ENCODE measurements around the gene RGL1. TPM values are rescaled to one million over a fixed set of nuclear protein-coding genes. Genes with fewer than 3 reads are reported as not detected.
A peak's percentile ranks its signal among the peaks of the same experiment; 100 is the strongest.

RGL1 gene
- total RNA-seq, 4 donors from 2014 or later = 66.8 to 88.3 (median 74.6) TPM

GRCh38 chr1:183892351-183892793 is 87.5 kb downstream of the RGL1 start:
- TF ChIP-seq CTCF (IDR thresholded peaks at IDR 0.05) = no peak
- DNase-seq (ENCODE audit: low spot score) = no peak
- ATAC-seq (ENCODE audit: low FRiP score) = peak; percentile 63

GRCh38 chr1:183893561-183894289 is 88.8 kb downstream of the RGL1 start:
- no peak for DNase-seq (ENCODE audit: low spot score)
- no peak for TF ChIP-seq CTCF (IDR thresholded peaks at IDR 0.05)
- no peak for ATAC-seq (ENCODE audit: low FRiP score)

- ATAC-seq (ENCODE audit: low FRiP score) (no peak), DNase-seq (ENCODE audit: low spot score) (no peak)
- TF ChIP-seq CTCF (IDR thresholded peaks at IDR 0.05) = no peak
These were observed 89.3 kb downstream of the RGL1 start for GRCh38 chr1:183894290-183894565.

- ATAC-seq (ENCODE audit: low FRiP score) = no peak
These were observed 91.6 kb downstream of the RGL1 start for GRCh38 chr1:183896466-183897048.

GRCh38 chr1:183898001-183898396 is 93.1 kb downstream of the RGL1 start:
- DNase-seq (ENCODE audit: low spot score) = no peak
- TF ChIP-seq CTCF (IDR thresholded peaks at IDR 0.05) = no peak
- ATAC-seq (ENCODE audit: low FRiP score) = no peak

More at GRCh38 chr1:183896466-183897048, 91.6 kb downstream of the RGL1 start:
- DNase-seq (ENCODE audit: low spot score) = no peak
- no peak for TF ChIP-seq CTCF (IDR thresholded peaks at IDR 0.05)

- no peak for DNase-seq (ENCODE audit: low spot score)
- no peak for ATAC-seq (ENCODE audit: low FRiP score)
- no peak for TF ChIP-seq CTCF (IDR thresholded peaks at IDR 0.05)
These were observed 93.7 kb downstream of the RGL1 start for GRCh38 chr1:183898610-183899009.

- TF ChIP-seq CTCF (IDR thresholded peaks at IDR 0.05) = no peak
- DNase-seq (ENCODE audit: low spot score) = no peak
- ATAC-seq (ENCODE audit: low FRiP score) = no peak
These were observed 96.9 kb downstream of the RGL1 start for GRCh38 chr1:183901748-183902330.

All from omental fat pad (tissue), 4 donors.